T-helper 17 cell (primary cell): ENCODE measurements around the gene SPNS2. TPM values are rescaled to one million over a fixed set of nuclear protein-coding genes. Genes with fewer than 3 reads are reported as not detected.

Experiments used
- ATAC-seq: fragments of 150-1000 bp; cut with Tn5 transposase; 2 replicates; pipeline ENCODE4 v1.10.0; 2021; ENCODE audit warnings: mild to moderate bottlenecking, moderate library complexity
- DNase-seq, 3 donors: peaks; one replicate each; pipeline versions ENCODE4 v3.0.0 to v3.0.0-alpha.2; 2020 to 2021
- H3K9me3 ChIP-seq: one replicate; pipeline ENCODE4 v1.7.0; 2013; ENCODE audit warnings: low read length, mild to moderate bottlenecking; ENCODE audit not compliant: control insufficient read depth, poor library complexity, severe bottlenecking
- H3K27ac Mint-ChIP-seq: one replicate; pipeline ENCODE4 v1.8.0; 2022; ENCODE audit warnings: mild to moderate bottlenecking, moderate library complexity, mixed read lengths
- H3K27me3 Mint-ChIP-seq: one replicate; pipeline ENCODE4 v1.8.0; 2022; ENCODE audit warnings: mixed read lengths
- H3K36me3 Mint-ChIP-seq: one replicate; pipeline ENCODE4 v1.8.0; 2022; ENCODE audit warnings: low read depth, mixed read lengths
- H3K4me1 Mint-ChIP-seq: one replicate; pipeline ENCODE4 v1.8.0; 2022; ENCODE audit warnings: mild to moderate bottlenecking, mixed read lengths
- H3K4me3 Mint-ChIP-seq: one replicate; pipeline ENCODE4 v1.8.0; 2022; ENCODE audit warnings: mild to moderate bottlenecking, moderate library complexity, mixed read lengths
- total RNA-seq, 4 donors: library from RNA in 2 of 4; stranded (reverse) in 2 of 4; gene quantifications; one replicate each; pipeline ENCODE4 v1.2.3 and lab custom pipeline; 2022 to 2026

The SPNS2 gene
- total RNA-seq, 2 donors from 2014 or later: 0.22 to 0.73 TPM

- ATAC-seq (no peak), DNase-seq (no peak)
- no peak overlapping the region for H3K4me3 Mint-ChIP-seq
- H3K36me3 Mint-ChIP-seq: peaks cover 4% of the 10 kb centered on the region
- no peaks in the 10 kb centered on the region for H3K9me3 ChIP-seq
- H3K4me1 Mint-ChIP-seq: no peaks in the 10 kb centered on the region
- no peak overlapping the region for H3K27ac Mint-ChIP-seq
- no peaks in the 10 kb centered on the region for H3K27me3 Mint-ChIP-seq
These were observed 45.7 kb downstream of the SPNS2 start for GRCh38 chr17:4544135-4544950.

GRCh38 chr17:4544951-4545216 lies 46.2 kb downstream of the SPNS2 start:
- Mint-ChIP-seq H3K36me3 (peaks cover 4% of the 10 kb centered on the region), H3K27me3 (no peaks in the 10 kb centered on the region), H3K27ac (no peak overlapping the region), H3K4me1 (no peaks in the 10 kb centered on the region), H3K4me3 (no peak overlapping the region)
- no peaks in the 10 kb centered on the region for H3K9me3 ChIP-seq
- DNase-seq: no peak
- no peak for ATAC-seq

- H3K4me1 Mint-ChIP-seq: no peaks in the 10 kb centered on the region
- H3K9me3 ChIP-seq: no peaks in the 10 kb centered on the region
- ATAC-seq (no peak), DNase-seq (no peak)
- no peak overlapping the region for H3K27ac Mint-ChIP-seq
- H3K36me3 Mint-ChIP-seq: peaks cover 4% of the 10 kb centered on the region
- H3K4me3 Mint-ChIP-seq: no peak overlapping the region
- H3K27me3 Mint-ChIP-seq: no peaks in the 10 kb centered on the region
These were observed 46.7 kb downstream of the SPNS2 start for GRCh38 chr17:4545217-4545951.

GRCh38 chr17:4547118-4547906 lies 48.6 kb downstream of the SPNS2 start:
- no peaks in the 10 kb centered on the region for H3K27me3 Mint-ChIP-seq
- H3K27ac Mint-ChIP-seq: peak overlapping the region; percentile 56
- H3K4me1 Mint-ChIP-seq: peaks cover 2% of the 10 kb centered on the region
- H3K36me3 Mint-ChIP-seq: no peaks in the 10 kb centered on the region
- no peak overlapping the region for H3K4me3 Mint-ChIP-seq
- DNase-seq (no peak), ATAC-seq (no peak)
- no peaks in the 10 kb centered on the region for H3K9me3 ChIP-seq

GRCh38 chr17:4548061-4548461 lies 49.4 kb downstream of the SPNS2 start:
- H3K9me3 ChIP-seq: no peaks in the 10 kb centered on the region
- no peaks in the 10 kb centered on the region for H3K36me3 Mint-ChIP-seq
- no peak for ATAC-seq
- no peak for DNase-seq
- H3K27me3 Mint-ChIP-seq: no peaks in the 10 kb centered on the region
- H3K4me3 Mint-ChIP-seq: no peak overlapping the region
- peaks cover 2% of the 10 kb centered on the region for H3K4me1 Mint-ChIP-seq
- H3K27ac Mint-ChIP-seq: no peak overlapping the region

- Mint-ChIP-seq H3K27ac (no peak overlapping the region), H3K4me1 (peaks cover 6% of the 10 kb centered on the region), H3K36me3 (no peaks in the 10 kb centered on the region), H3K27me3 (no peaks in the 10 kb centered on the region), H3K4me3 (no peak overlapping the region)
- DNase-seq: no peak
- no peak for ATAC-seq
- no peaks in the 10 kb centered on the region for H3K9me3 ChIP-seq
These were observed 50.2 kb downstream of the SPNS2 start for GRCh38 chr17:4548721-4549531.

- peaks cover 11% of the 10 kb centered on the region for H3K4me1 Mint-ChIP-seq
- H3K27ac Mint-ChIP-seq: no peak overlapping the region
- H3K36me3 Mint-ChIP-seq: no peaks in the 10 kb centered on the region
These were observed 51.3 kb downstream of the SPNS2 start for GRCh38 chr17:4549781-4550533.

GRCh38 chr17:4550534-4551039 lies 51.9 kb downstream of the SPNS2 start:
- no peaks in the 10 kb centered on the region for H3K36me3 Mint-ChIP-seq
- no peak overlapping the region for H3K4me3 Mint-ChIP-seq
- H3K27ac Mint-ChIP-seq: no peak overlapping the region
- H3K9me3 ChIP-seq: no peaks in the 10 kb centered on the region
- no peak for DNase-seq
- peaks cover 16% of the 10 kb centered on the region for H3K4me1 Mint-ChIP-seq
- H3K27me3 Mint-ChIP-seq: no peaks in the 10 kb centered on the region
- ATAC-seq: no peak

More at GRCh38 chr17:4549781-4550533, 51.3 kb downstream of the SPNS2 start:
- no peaks in the 10 kb centered on the region for H3K9me3 ChIP-seq
- no peaks in the 10 kb centered on the region for H3K27me3 Mint-ChIP-seq
- DNase-seq (no peak), ATAC-seq (no peak)
- H3K4me3 Mint-ChIP-seq: no peak overlapping the region

GRCh38 chr17:4551141-4551540 lies 52.5 kb downstream of the SPNS2 start:
- Mint-ChIP-seq H3K4me3 (no peak overlapping the region), H3K4me1 (peaks cover 18% of the 10 kb centered on the region), H3K36me3 (no peaks in the 10 kb centered on the region), H3K27ac (no peak overlapping the region), H3K27me3 (no peaks in the 10 kb centered on the region)
- ATAC-seq (no peak), DNase-seq (no peak)
- H3K9me3 ChIP-seq: no peaks in the 10 kb centered on the region

GRCh38 chr17:4551796-4552525 lies 53.3 kb downstream of the SPNS2 start:
- Mint-ChIP-seq H3K36me3 (no peaks in the 10 kb centered on the region), H3K4me3 (no peak overlapping the region), H3K4me1 (peaks cover 18% of the 10 kb centered on the region), H3K27ac (no peak overlapping the region), H3K27me3 (no peaks in the 10 kb centered on the region)
- DNase-seq (no peak), ATAC-seq (no peak)
- H3K9me3 ChIP-seq: no peaks in the 10 kb centered on the region

- H3K36me3 Mint-ChIP-seq: no peaks in the 10 kb centered on the region
- peak overlapping the region; percentile 94 for H3K4me3 Mint-ChIP-seq
- ATAC-seq (no peak), DNase-seq (no peak)
- peaks cover 18% of the 10 kb centered on the region for H3K4me1 Mint-ChIP-seq
- H3K27ac Mint-ChIP-seq: peak overlapping the region; percentile 97
- no peaks in the 10 kb centered on the region for H3K9me3 ChIP-seq
- H3K27me3 Mint-ChIP-seq: no peaks in the 10 kb centered on the region
These were observed 55.0 kb downstream of the SPNS2 start for GRCh38 chr17:4553669-4554068.
